Inflammatory macrophage treated with lipopolysaccharide for 1 hour (primary cell): ENCODE data around the gene SURF1.

Experiments
- DNase-seq, 2 donors: peaks; one replicate each; pipeline ENCODE4 v3.0.0-alpha.2; 2020 to 2022

Gene SURF1

DNA sequence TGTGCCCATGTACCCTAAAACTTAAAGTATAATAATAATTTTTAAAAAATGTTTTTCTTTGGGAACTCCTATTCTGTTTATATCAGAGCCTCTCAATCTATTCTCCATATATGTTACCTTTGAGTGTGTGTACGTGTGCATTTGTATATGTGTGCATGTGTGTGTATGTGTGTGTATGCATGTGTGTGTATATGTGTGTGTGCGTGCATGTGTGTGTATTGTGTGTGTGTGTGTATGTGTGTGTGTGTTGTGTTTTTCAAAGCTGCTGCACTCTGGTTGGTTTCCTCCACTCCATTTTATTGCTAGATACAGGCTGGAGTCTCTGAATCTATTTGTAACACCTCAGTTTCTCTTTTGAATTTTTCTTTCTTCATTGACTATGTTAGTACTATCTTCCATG lies 40.3 kb downstream of the SURF1 start:
- DNase-seq: no peak

DNA sequence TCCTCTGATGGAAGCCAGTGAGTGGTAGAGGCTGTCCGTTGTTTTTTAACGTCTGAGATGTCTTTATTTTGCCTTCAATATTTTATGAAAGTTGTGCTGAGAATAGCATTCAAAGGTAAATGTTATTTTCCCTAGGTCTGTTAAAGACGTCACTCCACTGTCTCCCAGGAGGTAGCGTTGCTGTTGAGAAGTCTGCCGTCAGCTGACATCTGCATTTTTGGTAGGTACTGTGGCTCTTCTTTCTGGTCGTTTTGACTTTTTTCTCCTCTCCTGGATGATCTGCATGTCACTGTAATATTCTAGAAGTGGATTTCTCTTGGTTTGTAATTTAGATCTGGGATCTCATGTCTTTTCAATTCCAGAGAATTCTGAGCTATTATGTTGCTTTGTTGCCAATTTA lies 46.7 kb downstream of the SURF1 start:
- no peak for DNase-seq

- DNase-seq: no peak
Measured at GRCh38 chr9:133307301-133307700, 49.0 kb downstream of the SURF1 start.

GRCh38 chr9:133306242-133307204 lies 49.8 kb downstream of the SURF1 start:
- DNase-seq: no peak

- no peak for DNase-seq
Measured at GRCh38 chr9:133305731-133306130, 50.6 kb downstream of the SURF1 start.

DNA sequence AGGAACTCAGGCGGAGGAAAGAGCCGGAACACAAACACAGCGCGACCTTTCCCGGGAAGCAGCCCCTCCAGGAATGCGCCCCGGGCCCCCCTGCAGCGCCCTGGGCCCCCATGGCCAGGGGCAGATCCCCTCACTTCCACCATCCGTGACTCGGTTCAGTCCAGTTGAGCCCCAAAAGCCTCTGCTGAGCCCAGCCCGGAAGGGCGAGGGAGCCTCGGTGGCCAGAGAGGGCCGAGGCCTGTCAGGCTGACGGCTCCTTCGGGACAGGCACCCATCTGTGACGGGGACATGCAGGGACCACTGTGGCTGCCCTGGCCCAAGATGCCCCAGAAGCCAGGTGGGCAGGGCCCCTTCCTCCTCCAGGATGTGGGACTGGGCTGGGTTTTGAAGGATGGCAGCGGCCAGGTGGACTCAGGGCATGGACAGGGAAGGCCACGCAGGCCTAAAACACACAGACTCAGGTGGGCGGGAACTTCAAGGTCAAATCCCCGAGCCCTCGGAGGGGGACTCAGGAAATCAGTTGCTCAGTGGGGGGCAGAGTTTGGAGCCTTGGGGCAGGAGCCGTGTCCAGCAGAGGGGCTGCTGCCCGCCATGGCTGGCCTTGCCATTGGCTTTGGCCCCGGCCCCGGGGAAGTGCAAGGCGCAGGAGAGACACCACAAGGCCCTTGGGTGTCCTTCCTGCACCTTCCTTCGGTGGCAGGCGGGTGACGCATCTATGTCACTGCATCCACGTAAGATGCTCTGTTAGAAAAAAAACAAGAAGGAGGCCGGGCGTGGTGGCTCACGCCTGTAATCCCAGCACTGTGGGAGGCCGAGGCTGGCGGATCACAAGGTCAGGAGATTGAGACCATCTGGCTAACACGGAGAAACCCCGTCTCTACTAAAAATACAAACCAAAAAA lies 51.6 kb downstream of the SURF1 start:
- DNase-seq: no peak

- no peak for DNase-seq
Measured at GRCh38 chr9:133304158-133304470, 52.2 kb downstream of the SURF1 start.

DNA sequence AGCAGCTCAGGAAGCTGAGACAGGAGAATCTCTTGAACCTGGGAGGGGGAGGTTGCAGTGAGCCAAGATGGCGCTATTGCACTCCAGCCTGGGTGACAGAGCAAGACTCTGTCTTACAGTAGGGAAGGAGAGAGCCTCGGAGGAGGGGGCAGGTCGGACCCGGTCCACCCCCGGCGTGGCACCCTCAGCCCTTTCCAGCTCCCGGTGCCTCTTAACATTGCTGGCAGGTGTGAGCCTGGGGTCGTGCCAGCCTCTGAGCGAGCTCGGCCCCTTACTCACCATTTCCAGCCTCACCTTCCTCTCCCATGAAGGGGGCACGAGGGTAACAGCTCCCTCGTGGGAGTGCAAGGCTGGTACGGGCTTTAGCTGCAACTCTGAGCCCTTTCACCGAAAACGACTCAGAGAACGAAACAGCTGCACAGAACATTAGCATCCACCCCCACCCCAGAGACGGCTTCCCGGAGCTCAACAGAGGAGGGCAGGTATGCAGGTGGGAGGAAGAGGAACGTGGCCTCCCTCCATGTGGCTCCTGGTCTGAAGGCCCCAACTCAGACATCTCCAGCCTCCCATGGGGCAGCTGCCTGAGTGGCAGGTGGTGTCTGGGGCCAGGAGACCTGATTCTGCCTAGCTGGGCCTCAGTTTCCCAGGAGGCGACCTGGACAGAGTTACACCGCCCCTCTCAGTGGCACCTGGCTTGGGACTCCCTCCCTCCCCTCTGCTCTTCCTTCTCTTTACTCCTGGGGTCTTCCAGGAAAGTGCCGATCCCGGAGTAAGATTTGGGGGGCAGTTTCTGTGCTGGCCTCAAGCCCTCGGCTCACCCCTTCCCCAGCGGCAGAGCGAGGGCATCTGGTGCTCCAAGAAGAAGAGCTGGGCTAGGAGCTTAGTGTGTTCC lies 52.8 kb downstream of the SURF1 start:
- no peak for DNase-seq
